C4-2B (cell line): Measurements from ENCODE around the gene AXIN1.

ENCODE experiments used
- CTCF ChIP-seq: fragments of 450-650 bp; conservative IDR thresholded peaks from 2 replicates; pipeline ENCODE4 v1.5.1; 2017; ENCODE audit warnings: mild to moderate bottlenecking
- ZFX ChIP-seq: fragments of 450-650 bp; IDR thresholded peaks from 2 replicates; pipeline ENCODE4 v1.6.1; 2017

- TF ChIP-seq CTCF (no peak), ZFX (no peak)
Measured at GRCh38 chr16:364595-365491, 12.3 kb upstream of the AXIN1 start.
